ENCODE results near the gene PRKCI.
"Not testable (repeated sequence)": the region's sequence is repeated elsewhere in the genome, so short reads cannot be mapped to it uniquely, and the experiment has no call there.

The PRKCI gene

DNA sequence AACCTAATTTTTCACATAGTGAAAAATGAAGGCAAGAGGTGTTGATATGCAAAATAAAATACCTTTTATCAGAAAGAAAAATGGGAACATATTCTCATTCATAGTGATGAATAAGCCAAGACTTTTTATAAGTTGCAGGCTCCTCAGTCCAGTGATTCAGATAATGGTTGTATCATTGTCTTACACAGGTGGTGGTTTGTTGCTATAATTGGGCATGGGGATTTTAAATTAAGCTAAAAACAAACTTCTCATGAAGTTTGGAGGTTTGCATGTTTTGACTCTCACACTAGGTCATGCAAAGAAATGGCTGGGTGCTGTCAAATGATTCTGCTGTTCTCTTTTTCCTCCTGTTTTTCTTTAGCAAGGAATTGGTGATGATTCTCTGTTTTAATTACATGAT lies 74.5 kb downstream of the PRKCI start:
- no peak for DNase-seq

DNA sequence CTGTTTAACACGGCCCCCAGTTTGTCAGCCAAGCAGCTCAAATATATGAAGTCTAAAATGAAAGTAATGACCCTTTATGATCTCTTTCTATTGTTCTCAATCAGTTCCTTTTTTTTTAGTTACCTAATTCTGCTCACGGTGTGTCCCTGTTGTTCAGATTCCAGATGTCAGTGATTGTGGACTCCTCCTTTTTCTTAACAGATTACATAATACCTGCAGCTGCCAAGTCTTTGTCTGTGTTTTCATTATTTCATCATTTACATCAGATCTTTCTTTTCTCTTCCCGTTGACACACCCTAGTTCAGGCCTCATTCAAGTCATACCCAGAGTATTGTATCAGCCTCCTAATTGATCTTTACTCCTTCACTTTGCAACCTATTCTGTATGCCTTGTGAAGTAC lies 79.2 kb downstream of the PRKCI start:
- DNase-seq, result no peak

DNA sequence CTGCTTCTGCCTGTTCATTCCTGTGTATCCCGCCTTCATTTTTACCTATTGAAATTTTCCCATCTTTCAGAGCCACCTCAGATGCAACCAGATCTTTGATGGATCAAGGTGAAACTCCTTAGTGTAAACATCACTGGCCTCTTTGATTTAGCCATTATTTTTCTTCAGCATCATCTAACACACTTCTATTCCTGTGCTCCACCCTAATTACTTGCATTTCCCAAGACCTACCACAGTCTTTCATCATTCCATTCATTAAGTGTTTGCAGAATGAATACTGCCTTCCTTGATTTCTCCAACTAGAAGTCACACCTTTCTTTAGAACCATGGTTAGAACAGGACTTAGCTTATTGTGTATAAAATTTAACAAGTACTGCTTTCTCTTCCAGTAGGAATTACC lies 79.8 kb downstream of the PRKCI start:
- DNase-seq, result no peak

DNA sequence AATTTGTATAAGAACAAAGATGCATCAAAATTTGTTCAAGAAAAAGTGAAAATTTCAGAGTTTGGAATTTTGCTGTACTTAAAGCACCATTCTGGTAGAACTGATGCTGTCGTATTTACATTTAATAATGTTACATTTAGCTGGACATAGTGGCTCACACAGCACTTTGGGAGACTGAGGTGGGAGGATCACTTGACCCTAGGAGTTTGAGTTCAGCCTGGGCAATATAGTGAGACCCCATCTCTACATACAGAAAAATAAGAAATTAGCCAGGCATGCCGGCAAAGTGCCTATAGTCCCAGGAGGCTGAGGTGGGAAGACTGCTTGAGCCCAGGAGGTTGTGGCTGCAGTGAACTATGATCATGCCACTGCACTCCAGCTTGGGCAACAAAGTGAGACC lies 83.8 kb downstream of the PRKCI start:
- no peak for DNase-seq

DNA sequence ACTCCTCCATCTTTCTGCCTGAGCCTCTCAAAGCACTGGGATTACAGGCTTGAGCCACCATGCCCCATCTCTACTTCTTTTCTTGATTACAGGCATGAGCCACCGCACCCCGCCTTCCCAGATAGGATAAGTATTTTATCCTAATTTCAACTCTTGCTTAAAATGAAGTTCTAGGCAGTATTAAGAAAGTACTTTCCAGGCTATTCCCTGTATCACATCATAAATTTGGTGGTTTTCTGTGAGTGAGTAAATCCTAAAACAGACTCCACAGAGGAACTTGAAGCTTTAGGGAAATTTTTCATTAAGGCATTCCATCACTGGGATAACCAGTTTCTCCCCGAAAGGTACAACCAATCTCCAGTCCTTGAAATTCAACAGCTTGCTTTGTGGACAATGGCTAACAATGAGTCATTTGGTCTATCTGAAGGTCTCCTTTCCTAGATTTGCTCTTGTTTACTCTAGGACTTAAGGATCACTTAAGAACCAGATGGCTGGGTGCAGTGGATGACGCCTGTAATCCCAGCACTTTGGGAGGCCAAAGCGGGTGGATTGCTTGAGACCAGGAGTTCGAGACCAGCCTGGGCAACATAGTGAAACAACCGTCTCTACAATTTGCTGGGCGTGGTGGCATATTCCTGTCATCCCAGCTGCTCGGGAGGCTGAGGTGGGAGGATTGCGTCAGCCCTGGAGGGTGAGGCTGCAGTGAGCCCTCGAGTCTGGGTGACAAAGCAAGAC lies 85.6 kb downstream of the PRKCI start:
- DNase-seq, result no peak

DNA sequence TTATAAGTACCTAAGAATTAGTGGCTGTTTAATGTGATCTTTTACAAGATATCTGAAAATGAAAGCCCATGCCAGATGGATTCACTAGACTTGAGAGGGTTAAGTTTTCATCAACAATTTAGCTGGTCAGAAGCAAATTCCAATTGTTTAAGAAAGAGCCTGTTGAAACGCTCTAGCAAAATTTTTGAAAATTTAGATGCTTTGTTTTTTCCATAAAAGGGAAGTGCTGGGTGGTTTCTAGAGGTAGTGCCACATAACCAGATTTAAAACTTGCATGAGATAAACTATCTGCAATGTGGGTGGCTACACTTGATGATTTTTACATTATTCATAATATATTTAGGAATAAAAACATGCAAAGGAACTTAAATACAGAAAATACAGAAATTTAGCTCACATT lies 86.8 kb downstream of the PRKCI start:
- no peak for DNase-seq

DNA sequence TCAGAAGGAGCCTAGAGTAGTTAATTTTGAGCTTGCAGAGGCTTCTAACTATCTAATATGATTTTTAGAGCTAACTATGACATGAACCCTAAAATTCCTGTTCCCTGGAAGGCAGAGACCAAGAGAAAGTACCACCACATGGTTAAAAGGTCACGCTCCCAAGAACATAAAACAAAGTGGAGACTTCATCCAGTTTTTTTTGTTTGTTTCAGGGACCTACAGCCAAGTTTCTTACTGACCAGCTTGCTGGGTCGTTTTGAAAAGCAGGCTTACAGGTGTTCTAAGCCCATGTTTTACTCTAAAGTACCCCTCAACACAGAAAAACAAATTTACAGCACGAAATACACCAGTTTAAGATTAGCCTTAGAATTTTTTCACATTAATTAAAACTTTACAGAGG lies 95.7 kb downstream of the PRKCI start:
- no peak for DNase-seq

DNA sequence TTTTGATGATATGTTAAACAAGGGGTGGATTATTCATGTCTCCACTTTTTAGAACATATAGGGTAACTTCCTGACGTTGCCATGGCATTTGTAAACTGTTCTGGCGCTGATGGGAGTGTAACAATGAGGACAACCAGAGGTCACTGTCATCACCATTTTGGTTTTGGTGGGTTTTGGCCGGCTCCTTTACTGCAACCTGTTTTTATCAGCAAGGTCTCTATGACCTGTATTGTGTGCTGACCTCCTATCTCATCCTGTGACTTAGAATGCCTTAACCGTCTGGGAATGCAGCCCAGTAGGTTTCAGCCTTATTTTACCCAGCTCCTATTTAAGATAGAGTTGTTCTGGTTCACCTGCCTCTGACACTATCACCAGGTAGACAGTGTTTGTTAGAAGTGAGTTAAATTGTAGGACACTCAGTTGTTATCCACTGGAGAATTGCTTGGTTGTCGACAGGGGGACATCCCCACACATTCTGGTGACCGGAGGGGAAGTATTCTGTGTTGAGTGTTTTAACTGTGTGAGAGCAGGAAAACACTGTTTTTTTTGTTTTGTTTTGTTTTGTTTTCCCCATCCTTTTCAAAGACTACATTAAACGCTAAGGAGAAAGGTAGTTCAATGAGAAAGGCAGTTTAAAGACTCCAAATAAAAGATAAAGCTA lies 98.4 kb downstream of the PRKCI start:
- no peak for DNase-seq

DNA sequence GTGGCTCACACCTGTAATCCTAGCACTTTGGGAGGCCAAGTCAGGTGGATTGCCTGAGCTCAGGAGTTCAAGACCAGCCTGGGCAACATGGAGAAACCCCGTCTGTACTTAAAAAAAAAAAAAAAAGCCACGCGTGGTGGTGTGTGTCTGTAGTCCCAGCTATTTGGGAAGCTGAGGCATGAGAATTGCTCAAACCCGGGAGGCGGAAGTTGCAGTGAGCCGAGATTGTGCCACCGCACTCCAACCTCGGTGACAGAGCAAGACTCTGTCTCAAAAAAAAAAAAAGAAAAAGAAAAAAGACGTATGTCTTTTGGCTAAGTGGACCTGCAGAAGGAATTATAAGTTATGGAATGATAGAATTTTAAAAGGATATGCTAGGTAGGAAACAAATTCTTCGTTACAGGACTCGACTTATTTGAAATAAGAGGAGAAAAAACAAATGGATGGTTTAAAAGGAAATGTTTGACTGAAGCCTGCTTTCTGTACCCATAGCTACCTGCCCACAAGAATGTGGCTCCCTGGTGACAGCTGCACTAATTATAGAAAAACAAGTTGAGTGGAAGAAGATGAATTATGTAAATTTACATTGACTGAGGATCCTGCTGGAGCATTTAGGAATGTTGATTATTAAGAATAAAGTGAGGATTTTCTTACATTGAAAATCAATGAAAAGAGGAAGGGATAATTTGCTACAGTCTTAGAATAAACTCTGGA lies 99.3 kb downstream of the PRKCI start:
- peak in 1 of 2 donors; percentile 18 for DNase-seq

DNA sequence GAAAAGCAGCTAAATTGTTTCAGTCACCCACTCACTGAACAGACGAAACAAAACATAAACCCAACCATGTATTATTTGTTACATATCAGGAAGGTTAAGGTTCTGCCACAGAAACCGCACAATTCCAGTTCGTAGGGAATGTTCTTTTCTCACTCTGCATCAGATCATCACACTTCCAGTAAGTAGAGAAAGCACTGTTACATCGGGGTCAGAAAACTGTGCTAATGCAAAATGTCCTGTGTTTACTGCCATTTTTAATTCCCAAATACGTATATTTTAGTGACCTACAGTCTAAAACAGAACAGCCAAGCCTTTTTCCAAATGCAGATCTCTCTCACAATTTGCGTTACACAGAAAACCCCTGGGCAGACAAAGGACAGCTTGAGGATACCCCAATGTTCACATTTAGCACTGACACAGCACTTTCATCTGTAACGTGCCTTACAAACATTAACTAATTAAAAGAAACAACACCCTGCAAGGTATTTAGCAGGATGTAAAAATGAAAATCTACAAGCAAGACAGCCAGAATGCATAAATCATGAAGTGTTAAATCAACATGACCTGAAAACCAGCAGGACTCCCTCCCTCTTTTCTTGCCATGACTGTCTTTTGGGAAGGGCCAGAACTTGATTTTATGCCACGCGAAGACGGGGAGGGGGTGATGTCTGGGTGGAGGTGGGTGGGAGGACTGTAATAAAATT lies 100.5 kb downstream of the PRKCI start:
- no peak for DNase-seq

DNA sequence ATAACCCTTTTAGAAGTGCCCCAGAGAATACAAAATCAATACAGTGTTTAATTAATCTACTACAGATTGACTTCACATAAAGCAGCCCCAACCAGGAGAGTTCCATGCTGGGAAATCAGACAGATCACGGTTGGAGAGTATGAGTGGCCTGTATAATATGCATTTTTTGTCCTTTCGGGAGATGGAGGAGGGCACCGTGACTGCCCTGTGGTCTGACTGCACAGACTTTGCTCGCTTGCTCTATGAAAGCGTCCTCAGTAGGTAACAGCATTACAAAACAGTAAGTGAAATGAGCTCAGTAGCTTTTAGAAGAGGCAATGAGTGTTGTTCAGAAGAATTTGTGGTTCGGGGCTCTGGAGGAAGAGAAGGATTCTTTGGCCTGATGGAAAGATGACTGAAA lies 101.1 kb downstream of the PRKCI start:
- no peak for DNase-seq

DNA sequence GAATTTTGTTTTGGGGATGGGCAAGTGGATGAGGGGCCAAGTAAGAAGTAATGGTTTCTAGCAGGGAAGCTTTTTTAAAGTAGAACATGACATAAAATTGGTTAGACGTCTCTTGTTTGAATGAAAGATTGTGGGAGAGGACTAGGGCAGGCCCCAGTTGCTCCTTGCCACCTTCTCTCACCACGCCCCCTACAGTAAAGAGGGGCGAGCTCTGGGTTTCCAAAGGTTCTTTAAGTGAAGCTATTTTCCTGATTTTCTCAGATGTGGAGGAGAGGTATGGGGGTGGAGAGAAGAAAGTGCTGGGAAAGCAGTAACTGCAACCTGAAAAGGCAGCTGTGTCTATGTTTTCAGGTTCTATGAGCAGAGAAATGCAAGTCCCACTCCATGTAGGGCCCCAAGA lies 102.7 kb downstream of the PRKCI start:
- no peak for DNase-seq

DNA sequence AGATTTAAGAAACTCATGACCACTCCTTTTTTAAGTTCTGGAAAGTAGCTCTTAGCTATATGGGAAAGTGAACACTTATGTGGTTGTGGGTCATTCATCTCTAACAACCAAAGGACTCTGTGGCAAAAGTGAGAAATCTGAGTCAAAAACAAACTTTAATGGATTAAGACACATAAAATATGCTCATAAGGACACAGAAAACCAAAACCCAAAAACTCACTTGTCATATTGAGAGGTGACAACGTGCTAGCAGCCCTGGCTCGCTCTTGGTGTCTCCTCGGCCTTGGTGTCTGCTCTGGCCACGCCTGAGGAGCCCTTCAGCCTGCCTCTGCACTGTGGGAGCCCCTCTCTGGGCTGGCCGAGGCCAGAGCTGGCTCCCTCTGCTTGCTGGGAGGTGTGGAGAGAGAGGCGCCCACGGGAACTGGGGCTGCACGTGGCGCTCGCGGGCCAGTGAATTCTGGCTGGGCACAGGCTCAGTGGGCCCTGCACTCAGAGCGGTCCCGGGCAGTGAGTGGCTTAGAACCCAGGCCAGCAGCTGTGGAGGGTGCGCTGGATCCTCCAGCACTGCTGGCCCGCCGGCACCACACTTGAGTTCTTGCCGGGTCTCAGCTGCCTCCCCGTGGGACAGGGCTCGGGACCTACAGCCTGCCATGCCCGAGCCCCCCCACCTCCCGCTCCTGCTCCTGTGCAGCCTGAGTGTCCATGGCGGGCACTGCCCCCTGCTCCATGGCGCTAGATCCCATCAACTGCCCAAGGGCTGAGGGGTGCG lies 105.0 kb downstream of the PRKCI start:
- no peak for DNase-seq

DNA sequence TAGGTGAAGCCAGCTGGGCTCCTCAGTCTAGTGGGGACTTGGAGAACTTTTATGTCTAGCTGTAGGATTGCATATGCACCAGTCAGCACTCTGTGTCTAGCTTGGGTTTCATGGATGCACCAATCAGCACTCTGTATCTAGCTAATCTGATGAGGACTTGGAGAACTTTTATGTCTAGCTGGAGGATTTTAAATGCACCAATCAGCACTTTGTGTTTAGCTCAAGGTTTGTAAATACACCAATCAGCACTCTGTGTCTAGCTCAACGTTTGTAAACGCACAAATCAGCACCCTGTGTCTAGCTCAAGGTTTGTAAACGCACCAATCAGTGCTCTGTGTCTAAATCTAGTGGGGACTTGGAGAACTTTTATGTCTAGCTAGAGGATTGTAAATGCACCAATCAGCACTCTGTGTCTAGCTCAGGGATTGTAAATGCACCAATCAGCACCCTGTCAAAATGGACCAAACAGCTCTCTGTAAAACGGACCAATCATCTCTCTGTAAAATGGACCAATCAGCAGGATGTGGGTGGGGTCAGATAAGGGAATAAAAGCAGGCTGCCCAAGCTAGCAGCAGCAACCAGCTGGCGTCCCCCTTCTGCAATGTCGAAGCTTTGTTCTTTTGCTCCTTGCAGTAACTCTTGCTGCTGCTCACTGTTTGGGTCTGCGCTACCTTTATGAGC lies 105.8 kb downstream of the PRKCI start:
- DNase-seq, result not testable (repeated sequence)

DNA sequence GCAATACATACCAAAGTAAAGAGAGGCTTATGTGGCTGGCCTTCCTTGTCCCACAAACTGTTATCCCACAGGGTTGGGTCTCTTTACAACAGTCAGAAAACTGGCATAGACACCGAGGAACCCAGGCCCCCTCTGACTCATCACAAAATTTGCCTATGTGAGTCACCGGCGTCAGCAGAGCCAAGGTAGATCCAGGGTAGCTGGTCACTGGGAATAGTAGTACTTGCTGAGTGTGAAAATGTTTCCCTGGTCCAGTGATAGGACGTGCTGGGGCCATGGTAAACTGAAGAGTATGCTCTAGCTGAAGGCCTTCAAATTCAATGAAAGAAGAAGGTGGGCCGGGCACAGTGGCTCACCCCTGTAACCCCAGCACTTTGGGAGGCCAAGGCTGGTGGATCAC lies 108.1 kb downstream of the PRKCI start:
- no peak for DNase-seq

DNA sequence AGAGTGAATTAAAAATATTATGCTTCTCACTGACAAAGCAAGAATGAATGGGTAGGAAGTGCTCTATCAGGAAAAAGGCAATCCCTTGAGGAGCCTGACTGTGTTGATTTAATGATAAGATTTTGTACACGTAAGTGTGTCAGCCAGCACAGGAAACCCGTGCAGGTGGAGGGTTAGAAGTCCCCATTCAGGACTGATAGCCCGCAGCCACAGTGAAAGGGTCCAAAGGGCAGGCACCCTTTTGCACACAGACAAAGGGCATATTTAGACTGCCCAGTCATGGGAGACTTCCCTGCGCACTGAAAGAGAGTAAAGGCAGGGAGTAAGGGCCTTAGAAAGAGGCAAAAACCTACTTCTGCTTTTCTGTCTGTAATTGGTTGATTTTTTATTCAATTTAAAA lies 108.9 kb downstream of the PRKCI start:
- no peak for DNase-seq

DNA sequence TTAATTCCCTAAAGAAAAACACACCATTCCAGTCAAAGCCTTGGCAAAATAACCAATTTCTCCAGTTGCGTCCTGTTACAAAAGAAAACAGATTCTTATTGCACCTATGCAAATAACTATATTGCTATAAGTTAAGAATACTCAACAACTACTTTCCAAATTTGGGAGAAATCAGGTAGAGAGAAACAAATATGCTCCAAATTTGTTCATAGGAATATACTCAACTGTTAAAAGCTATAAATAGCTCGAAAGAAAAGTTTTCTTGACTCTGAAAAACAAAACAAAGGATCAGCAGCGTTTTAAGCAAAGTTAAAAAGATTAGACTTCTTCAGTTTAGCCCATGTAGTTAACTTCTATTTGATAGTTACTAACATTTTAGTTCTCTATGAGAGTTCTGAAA lies 115.2 kb downstream of the PRKCI start:
- no peak for DNase-seq

DNA sequence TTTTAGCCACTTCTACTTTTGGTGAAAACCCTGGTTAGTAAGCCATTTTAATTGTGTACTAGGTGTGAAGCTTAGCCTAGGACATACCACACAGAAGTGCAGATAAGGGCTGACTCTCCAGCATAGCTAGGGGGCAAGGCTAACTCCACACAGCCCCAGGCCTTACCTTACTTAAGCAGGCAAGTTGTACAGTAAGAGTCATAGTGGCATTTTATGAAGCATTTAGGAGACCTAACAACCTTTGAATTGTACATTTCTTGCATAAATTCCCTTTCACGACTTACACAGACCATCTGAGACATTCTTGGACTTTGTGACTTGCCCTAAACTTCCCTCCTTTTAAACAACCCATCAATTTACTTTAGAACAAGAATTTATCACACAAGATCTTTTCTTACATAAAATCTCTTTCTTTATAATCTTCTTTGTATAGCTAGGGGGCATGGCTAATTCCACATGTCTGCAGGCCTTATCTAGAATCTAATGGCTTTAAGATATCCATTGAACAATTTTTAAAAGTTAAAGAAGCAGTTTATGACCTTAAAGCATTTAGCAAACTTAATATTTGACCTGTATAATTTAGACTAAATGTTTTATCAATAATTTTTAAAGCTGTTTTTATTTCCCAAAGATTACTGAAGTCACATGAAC lies 116.6 kb downstream of the PRKCI start:
- no peak for DNase-seq

DNA sequence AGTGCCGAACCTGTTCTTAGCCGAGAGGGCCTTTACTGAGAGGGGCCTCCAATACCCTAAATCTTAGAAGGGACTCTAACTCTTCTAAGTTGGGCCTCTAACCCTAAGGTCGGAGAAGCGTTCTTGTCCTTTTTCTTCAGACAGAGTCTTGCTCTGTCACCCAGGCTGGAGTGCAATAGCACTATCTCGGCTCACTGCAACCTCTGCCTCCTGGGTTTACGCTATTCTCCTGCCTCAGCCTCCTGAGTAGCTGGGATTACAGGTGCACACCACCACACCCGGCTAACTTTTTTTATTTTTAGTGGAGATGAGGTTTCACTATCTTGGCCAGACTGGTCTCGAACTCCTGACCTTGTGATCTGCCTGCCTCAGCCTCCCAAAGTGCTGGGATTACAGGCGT lies 120.0 kb downstream of the PRKCI start:
- not testable (repeated sequence) for DNase-seq

DNA sequence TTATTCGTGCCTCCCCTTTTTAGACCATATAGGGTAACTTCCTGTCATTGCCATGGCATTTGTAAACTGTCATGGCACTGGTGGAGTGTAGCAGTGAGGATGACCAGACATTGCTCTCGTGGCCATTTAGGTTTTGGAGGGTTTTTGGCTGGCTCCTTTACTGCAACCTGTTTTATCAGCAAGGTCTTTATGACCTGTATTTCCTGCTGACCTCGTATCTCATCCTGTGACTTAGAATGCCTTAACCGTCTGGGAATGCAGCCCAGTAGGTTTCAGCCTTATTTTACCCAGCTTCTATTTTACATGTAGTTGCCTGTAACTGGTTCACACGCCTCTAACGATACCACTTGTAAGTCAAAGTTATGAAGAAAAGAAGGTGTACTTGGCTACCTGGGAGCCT lies 121.6 kb downstream of the PRKCI start:
- DNase-seq, result not testable (repeated sequence)

DNA sequence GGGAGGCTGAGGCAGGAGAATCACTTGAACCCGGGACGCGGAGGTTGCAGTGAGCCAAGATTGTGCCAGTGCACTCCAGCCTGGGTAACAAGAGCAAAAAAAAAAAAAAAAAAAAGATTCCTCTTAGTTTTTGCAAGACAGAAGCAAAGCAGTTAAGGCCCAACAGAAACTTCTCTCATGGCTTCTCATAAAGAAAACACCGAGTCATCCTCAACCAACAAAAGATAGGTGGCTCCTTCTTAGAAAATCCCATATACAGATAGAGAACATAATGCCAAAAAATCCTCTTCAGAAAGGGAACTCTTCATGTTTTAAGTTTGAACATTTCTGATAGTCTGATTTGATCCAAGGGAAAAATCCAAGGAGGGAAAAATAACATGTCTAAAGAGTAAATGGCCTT lies 122.7 kb downstream of the PRKCI start:
- DNase-seq, result no peak
